Kidney epithelial cell (primary cell): ENCODE measurements around the gene CCDC186. TPM values are rescaled to one million over a fixed set of nuclear protein-coding genes. Genes with fewer than 3 reads are reported as not detected.

ENCODE experiments used
- DNase-seq: peaks from one replicate; pipeline ENCODE4 v3.0.0-alpha.2; 2010; ENCODE audit warnings: low read depth
- H3K27me3 ChIP-seq: 2 replicates; pipeline ENCODE4 v1.6.0; 2011; ENCODE audit warnings: low read length; ENCODE audit not compliant: control insufficient read depth, insufficient read depth
- H3K36me3 ChIP-seq: 2 replicates; pipeline ENCODE4 v1.5.1; 2011; ENCODE audit warnings: low read length; ENCODE audit not compliant: control insufficient read depth, insufficient read depth
- H3K4me3 ChIP-seq: 2 replicates; pipeline ENCODE4 v1.5.1; 2011; ENCODE audit warnings: low read depth, mild to moderate bottlenecking, control low read depth, low read length
- CTCF ChIP-seq: IDR thresholded peaks from 2 replicates; pipeline ENCODE4 v1.5.1; 2011; ENCODE audit warnings: mild to moderate bottlenecking, moderate library complexity, low read length, control low read depth, inconsistent platforms; ENCODE audit not compliant: insufficient read depth, poor library complexity, severe bottlenecking
- total RNA-seq: library from RNA; depleted of rRNA; stranded (reverse); fragments of >200 nt; gene quantifications from 2 replicates; pipeline ENCODE4 v1.2.3, GENCODE V29; 2015

Gene CCDC186
- total RNA-seq, 1 donor from 2014 or later: 14.1 TPM

GRCh38 chr10:114131094-114131493 is 42.9 kb downstream of the CCDC186 start:
- TF ChIP-seq CTCF: no peak
- DNase-seq: no peak
- no peak overlapping the region for H3K4me3 ChIP-seq
- H3K27me3 ChIP-seq: no peaks in the 10 kb centered on the region
- peaks cover 2% of the 10 kb centered on the region for H3K36me3 ChIP-seq

GRCh38 chr10:114121031-114121430 is 53.0 kb downstream of the CCDC186 start:
- H3K36me3 ChIP-seq: no peaks in the 10 kb centered on the region
- TF ChIP-seq CTCF: no peak
- no peak for DNase-seq
- no peak overlapping the region for H3K4me3 ChIP-seq
- H3K27me3 ChIP-seq: no peaks in the 10 kb centered on the region

- Histone ChIP-seq H3K36me3 (no peaks in the 10 kb centered on the region), H3K4me3 (no peak overlapping the region), H3K27me3 (no peaks in the 10 kb centered on the region)
- TF ChIP-seq CTCF: no peak
- no peak for DNase-seq
These were observed 55.5 kb downstream of the CCDC186 start for GRCh38 chr10:114118514-114118913.

- H3K36me3 ChIP-seq: no peaks in the 10 kb centered on the region
- no peak overlapping the region for H3K4me3 ChIP-seq
- DNase-seq: no peak
- no peaks in the 10 kb centered on the region for H3K27me3 ChIP-seq
- no peak for TF ChIP-seq CTCF
These were observed 56.3 kb downstream of the CCDC186 start for GRCh38 chr10:114117728-114118127.

- DNase-seq: no peak
These were observed 58.1 kb downstream of the CCDC186 start for GRCh38 chr10:114115661-114116445.

More at GRCh38 chr10:114115661-114116445, 58.1 kb downstream of the CCDC186 start:
- Histone ChIP-seq H3K36me3 (no peaks in the 10 kb centered on the region), H3K27me3 (no peaks in the 10 kb centered on the region), H3K4me3 (no peak overlapping the region)
- no peak for TF ChIP-seq CTCF
